Measurements from ENCODE around the gene KLHL36.

The KLHL36 gene

GRCh38 chr16:84699147-84699711 lies 50.9 kb downstream of the KLHL36 start:
- DNase-seq (ENCODE audit: low read depth) = no peak

- DNase-seq (ENCODE audit: low read depth) = peak; percentile 61
Observed at GRCh38 chr16:84699712-84700445, 51.6 kb downstream of the KLHL36 start, which contains the start of gene USP10. TSS of gene USP10 (plus strand) at chr16:84700000. CDS start at chr16:84700091, 91 bp downstream.

- no peak for DNase-seq (ENCODE audit: low read depth)
Observed at GRCh38 chr16:84700446-84701300, 52.4 kb downstream of the KLHL36 start.

GRCh38 chr16:84703681-84704080 lies 55.4 kb downstream of the KLHL36 start:
- DNase-seq (ENCODE audit: low read depth) = no peak

- no peak for DNase-seq (ENCODE audit: low read depth)
Observed at GRCh38 chr16:84704253-84704652, 55.9 kb downstream of the KLHL36 start.

GRCh38 chr16:84706856-84707255 lies 58.5 kb downstream of the KLHL36 start:
- DNase-seq (ENCODE audit: low read depth) = no peak

- DNase-seq (ENCODE audit: low read depth) = no peak
Observed at GRCh38 chr16:84709609-84710008, 61.3 kb downstream of the KLHL36 start.

GRCh38 chr16:84710686-84711085 lies 62.4 kb downstream of the KLHL36 start:
- no peak for DNase-seq (ENCODE audit: low read depth)

Data from stimulated activated CD8-positive, alpha-beta memory T cell treated with anti-CD3 and anti-CD28 coated beads, Interleukin-15, amount 100 ng/mL, for 24 hours (primary cell).